HUES48 (cell line): ENCODE data around the gene RABL6.
A peak's percentile ranks its signal among the peaks of the same experiment; 100 is the strongest.
"Not testable (repeated sequence)": the region's sequence is repeated elsewhere in the genome, so short reads cannot be mapped to it uniquely, and the experiment has no call there.

Source experiments
- H3K27ac ChIP-seq: one replicate; pipeline ENCODE4 v1.7.0; 2013; ENCODE audit warnings: low read depth, low read length, inconsistent platforms
- H3K27me3 ChIP-seq: 2 replicates; pipeline ENCODE4 v1.6.1; 2013; ENCODE audit warnings: mild to moderate bottlenecking, low read length; ENCODE audit not compliant: control insufficient read depth, insufficient read depth
- H3K36me3 ChIP-seq: 2 replicates; pipeline ENCODE4 v1.6.1; 2013; ENCODE audit warnings: low read length; ENCODE audit not compliant: control insufficient read depth, insufficient read depth
- H3K4me1 ChIP-seq: 2 replicates; pipeline ENCODE4 v1.6.1; 2013; ENCODE audit warnings: mild to moderate bottlenecking, low read length; ENCODE audit not compliant: control insufficient read depth, insufficient read depth
- H3K4me3 ChIP-seq: 2 replicates; pipeline ENCODE4 v1.5.1; 2013; ENCODE audit warnings: mild to moderate bottlenecking, low read depth, low read length
- H3K9ac ChIP-seq: 2 replicates; pipeline ENCODE4 v1.6.1; 2013; ENCODE audit warnings: mild to moderate bottlenecking, low read depth, low read length, moderate library complexity
- H3K9me3 ChIP-seq: 2 replicates; pipeline ENCODE4 v1.6.1; 2013; ENCODE audit warnings: low read length; ENCODE audit not compliant: control insufficient read depth, insufficient read depth

RABL6 gene

GRCh38 chr9:136777359-136777758, 30.4 kb upstream of the RABL6 start:
- H3K9ac ChIP-seq: no peak overlapping the region
- H3K9me3 ChIP-seq: peaks cover 4% of the 10 kb centered on the region; the same call in 1 of the 2 replicates
- H3K27ac ChIP-seq: no peak overlapping the region
- no peaks in the 10 kb centered on the region for H3K4me1 ChIP-seq
- H3K27me3 ChIP-seq: no peaks in the 10 kb centered on the region
- H3K36me3 ChIP-seq: no peaks in the 10 kb centered on the region
- H3K4me3 ChIP-seq: no peak overlapping the region

DNA sequence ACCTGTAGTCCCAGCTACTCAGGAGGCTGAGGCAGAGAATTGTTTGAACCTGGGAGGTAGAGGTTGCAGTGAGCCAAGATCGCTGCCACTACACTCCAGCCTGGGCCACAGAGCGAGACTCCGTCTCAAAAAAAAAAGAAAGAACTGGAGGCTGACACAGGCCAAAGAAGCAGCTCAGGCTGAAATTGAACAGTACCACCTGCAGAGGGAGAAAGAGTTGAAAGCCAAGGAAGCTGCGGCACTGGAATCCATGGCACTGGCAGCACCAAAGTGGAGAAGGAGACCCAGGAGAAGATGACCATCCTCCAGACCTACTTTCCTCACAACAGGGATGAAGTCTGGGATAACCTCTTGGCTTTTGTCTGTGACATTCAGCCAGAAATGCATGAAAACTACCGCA, 27.9 kb upstream of the RABL6 start:
- no peaks in the 10 kb centered on the region for H3K4me1 ChIP-seq
- peak overlapping the region; percentile 66 for H3K27ac ChIP-seq
- H3K9me3 ChIP-seq: no peaks in the 10 kb centered on the region
- H3K4me3 ChIP-seq: no peak overlapping the region
- no peaks in the 10 kb centered on the region for H3K36me3 ChIP-seq
- H3K9ac ChIP-seq: no peak overlapping the region
- no peaks in the 10 kb centered on the region for H3K27me3 ChIP-seq

DNA sequence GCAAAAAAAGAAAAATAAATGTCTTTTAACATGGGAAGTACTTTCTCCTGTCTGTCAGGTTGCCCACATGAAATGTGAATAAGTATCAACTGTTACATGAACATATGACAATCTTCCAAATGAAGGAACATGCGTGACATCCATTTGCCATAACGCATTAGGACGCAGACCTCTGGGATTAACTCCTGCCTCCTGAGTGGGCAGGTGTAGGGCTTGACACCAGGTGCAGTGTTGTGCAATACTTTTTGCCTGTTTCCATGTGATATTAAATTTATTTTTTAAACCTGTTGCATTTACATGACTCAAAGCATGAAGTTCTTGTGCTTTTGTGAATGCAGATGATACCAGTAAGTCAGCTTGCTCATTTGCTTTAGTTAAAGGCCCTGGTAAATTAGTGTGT, 25.3 kb upstream of the RABL6 start:
- H3K27ac ChIP-seq: no peak overlapping the region
- H3K9me3 ChIP-seq: no peaks in the 10 kb centered on the region
- H3K4me1 ChIP-seq: no peaks in the 10 kb centered on the region
- no peaks in the 10 kb centered on the region for H3K27me3 ChIP-seq
- no peak overlapping the region for H3K9ac ChIP-seq
- no peaks in the 10 kb centered on the region for H3K36me3 ChIP-seq
- H3K4me3 ChIP-seq: no peak overlapping the region

- H3K27ac ChIP-seq: no peak overlapping the region
- no peaks in the 10 kb centered on the region for H3K9me3 ChIP-seq
- no peak overlapping the region for H3K9ac ChIP-seq
Observed at GRCh38 chr9:136784249-136784996, 23.3 kb upstream of the RABL6 start.

DNA sequence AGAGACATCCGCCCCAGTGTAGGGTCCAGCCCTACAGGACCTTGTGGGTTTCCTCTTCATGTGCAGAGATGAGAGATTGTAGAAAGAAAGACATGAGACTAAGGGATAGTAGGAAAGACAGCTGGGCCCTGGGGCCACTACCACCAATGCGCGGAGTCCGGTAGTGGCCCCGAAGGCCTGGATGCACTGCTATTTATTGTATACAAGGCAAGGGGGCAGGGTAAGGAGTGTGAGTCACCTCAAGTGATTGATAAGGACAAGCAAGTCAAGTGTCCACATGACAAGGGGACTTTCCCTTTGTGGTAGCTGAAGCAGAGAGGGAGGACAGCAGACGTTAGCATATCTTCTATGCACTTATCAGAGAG, 22.8 kb upstream of the RABL6 start:
- Histone ChIP-seq H3K9ac (no peak overlapping the region), H3K4me1 (no peaks in the 10 kb centered on the region), H3K27ac (no peak overlapping the region)

More at GRCh38 chr9:136784249-136784996, 23.3 kb upstream of the RABL6 start:
- H3K4me1 ChIP-seq: no peaks in the 10 kb centered on the region
- H3K36me3 ChIP-seq: no peaks in the 10 kb centered on the region
- H3K27me3 ChIP-seq: no peaks in the 10 kb centered on the region
- H3K4me3 ChIP-seq: no peak overlapping the region

GRCh38 chr9:136785565-136786355, 22.0 kb upstream of the RABL6 start:
- H3K4me3 ChIP-seq, H3K9ac ChIP-seq, H3K27me3 ChIP-seq, H3K9me3 ChIP-seq, H3K36me3 ChIP-seq, H3K4me1 ChIP-seq: not testable (repeated sequence)
- peak overlapping the region; percentile 33 for H3K27ac ChIP-seq

More for the DNA sequence above, 22.8 kb upstream of the RABL6 start:
- no peaks in the 10 kb centered on the region for H3K36me3 ChIP-seq
- no peaks in the 10 kb centered on the region for H3K9me3 ChIP-seq
- no peak overlapping the region for H3K4me3 ChIP-seq
- no peaks in the 10 kb centered on the region for H3K27me3 ChIP-seq

- no peak overlapping the region for H3K27ac ChIP-seq
- no peak overlapping the region for H3K4me3 ChIP-seq
- H3K36me3 ChIP-seq: no peaks in the 10 kb centered on the region
- no peaks in the 10 kb centered on the region for H3K27me3 ChIP-seq
- no peaks in the 10 kb centered on the region for H3K9me3 ChIP-seq
- H3K4me1 ChIP-seq: peaks cover 5% of the 10 kb centered on the region
- no peak overlapping the region for H3K9ac ChIP-seq
Observed at GRCh38 chr9:136786451-136786850, 21.3 kb upstream of the RABL6 start.

GRCh38 chr9:136786983-136787382, 20.8 kb upstream of the RABL6 start:
- H3K4me1 ChIP-seq, H3K9ac ChIP-seq, H3K9me3 ChIP-seq, H3K27me3 ChIP-seq, H3K27ac ChIP-seq, H3K36me3 ChIP-seq, H3K4me3 ChIP-seq: not testable (repeated sequence)

- Histone ChIP-seq H3K9ac (no peak overlapping the region), H3K36me3 (peaks cover 4% of the 10 kb centered on the region; the same call in 1 of the 2 replicates)
Observed at GRCh38 chr9:136787690-136788400, 19.9 kb upstream of the RABL6 start.

DNA sequence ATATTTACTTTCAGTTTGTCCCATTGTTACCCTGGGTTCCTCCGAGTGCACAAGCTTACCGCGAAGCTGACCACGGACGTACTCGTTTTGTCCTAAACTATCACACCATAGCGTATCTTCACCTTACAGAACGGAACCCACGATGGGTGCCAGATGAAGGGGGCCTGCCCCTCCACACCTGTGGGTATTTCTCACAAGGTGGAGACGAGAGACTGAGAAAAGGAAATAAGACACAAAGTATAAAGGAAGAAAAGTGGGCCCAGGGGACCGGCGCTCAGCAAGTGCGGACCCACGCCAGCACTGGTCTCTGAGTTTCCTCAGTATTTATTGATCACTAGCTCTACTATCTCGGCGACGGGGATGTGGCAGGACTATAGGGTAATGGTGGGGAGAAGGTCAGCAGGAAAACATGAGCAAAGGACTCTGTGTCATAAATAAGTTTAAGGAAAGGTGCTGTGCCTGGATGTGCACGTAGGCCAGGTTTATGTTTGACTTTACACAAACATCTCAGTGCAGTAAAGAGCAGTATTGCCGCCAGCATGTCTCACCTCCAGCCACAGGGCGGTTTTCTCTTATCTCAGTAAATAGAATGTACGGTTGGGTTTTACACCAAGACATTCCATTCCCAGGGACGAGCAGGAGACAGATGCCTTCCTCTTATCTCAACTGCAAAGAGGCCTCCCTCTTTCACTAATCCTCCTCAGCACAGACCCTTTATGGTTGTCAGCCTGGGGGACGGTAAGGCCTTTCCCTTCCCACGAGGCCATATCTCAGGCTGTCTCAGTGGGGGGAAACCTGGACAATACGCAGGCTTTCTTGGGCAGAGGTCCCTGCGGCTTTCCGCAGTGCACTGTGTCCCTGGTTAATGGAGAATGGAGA, 18.9 kb upstream of the RABL6 start:
- not testable (repeated sequence) for H3K4me1 ChIP-seq, H3K9ac ChIP-seq, H3K27me3 ChIP-seq, H3K9me3 ChIP-seq, H3K4me3 ChIP-seq
- Histone ChIP-seq H3K27ac (peak overlapping the region; percentile 88), H3K36me3 (peaks cover 14% of the 10 kb centered on the region; the same call in 1 of the 2 replicates)

More at GRCh38 chr9:136787690-136788400, 19.9 kb upstream of the RABL6 start:
- no peak overlapping the region for H3K4me3 ChIP-seq
- no peaks in the 10 kb centered on the region for H3K27me3 ChIP-seq
- H3K4me1 ChIP-seq: peaks cover 5% of the 10 kb centered on the region
- H3K27ac ChIP-seq: peak overlapping the region; percentile 84
- no peaks in the 10 kb centered on the region for H3K9me3 ChIP-seq
